Measurements from ENCODE around the gene BCCIP.

DNA sequence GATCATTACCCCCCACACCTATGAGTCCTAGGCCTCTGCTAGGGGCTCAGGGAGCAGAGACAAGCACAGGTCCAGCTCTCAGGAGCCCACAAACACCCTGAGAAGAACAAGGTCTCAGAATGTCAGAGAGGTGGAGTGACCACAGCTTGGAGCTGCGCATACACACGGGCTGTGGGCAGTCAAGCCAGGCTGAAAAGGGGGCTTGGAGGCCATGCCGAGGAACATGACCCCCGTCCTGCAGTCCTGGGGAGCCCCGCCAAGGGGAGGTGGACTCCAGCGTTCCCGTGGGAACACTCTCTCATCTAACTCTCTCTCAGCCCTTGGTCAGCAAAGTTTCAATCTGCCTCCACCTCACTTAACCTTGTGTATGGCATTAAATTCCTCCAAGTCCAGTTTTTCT lies 39.9 kb upstream of the BCCIP start:
- TF ChIP-seq CTCF (IDR thresholded peaks at IDR 0.05; ENCODE audit: low read depth, low read length, missing input control) = no peak
- TF ChIP-seq TAF1 (conservative IDR thresholded peaks at IDR 0.05) = no peak
- TF ChIP-seq, protein P1, sequence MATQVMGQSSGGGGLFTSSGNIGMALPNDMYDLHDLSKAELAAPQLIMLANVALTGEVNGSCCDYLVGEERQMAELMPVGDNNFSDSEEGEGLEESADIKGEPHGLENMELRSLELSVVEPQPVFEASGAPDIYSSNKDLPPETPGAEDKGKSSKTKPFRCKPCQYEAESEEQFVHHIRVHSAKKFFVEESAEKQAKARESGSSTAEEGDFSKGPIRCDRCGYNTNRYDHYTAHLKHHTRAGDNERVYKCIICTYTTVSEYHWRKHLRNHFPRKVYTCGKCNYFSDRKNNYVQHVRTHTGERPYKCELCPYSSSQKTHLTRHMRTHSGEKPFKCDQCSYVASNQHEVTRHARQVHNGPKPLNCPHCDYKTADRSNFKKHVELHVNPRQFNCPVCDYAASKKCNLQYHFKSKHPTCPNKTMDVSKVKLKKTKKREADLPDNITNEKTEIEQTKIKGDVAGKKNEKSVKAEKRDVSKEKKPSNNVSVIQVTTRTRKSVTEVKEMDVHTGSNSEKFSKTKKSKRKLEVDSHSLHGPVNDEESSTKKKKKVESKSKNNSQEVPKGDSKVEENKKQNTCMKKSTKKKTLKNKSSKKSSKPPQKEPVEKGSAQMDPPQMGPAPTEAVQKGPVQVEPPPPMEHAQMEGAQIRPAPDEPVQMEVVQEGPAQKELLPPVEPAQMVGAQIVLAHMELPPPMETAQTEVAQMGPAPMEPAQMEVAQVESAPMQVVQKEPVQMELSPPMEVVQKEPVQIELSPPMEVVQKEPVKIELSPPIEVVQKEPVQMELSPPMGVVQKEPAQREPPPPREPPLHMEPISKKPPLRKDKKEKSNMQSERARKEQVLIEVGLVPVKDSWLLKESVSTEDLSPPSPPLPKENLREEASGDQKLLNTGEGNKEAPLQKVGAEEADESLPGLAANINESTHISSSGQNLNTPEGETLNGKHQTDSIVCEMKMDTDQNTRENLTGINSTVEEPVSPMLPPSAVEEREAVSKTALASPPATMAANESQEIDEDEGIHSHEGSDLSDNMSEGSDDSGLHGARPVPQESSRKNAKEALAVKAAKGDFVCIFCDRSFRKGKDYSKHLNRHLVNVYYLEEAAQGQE (IDR thresholded peaks at IDR 0.05) = no peak
- TF ChIP-seq YY1 (IDR thresholded peaks at IDR 0.05) = no peak
- TF ChIP-seq EGR1 (IDR thresholded peaks at IDR 0.05; ENCODE audit: low read depth in 2 of 2) = no peak
- TF ChIP-seq GABPA (IDR thresholded peaks at IDR 0.05 in 1 of 2, conservative IDR thresholded peaks at IDR 0.05 in 1 of 2) = no peak
- TF ChIP-seq, protein P2, sequence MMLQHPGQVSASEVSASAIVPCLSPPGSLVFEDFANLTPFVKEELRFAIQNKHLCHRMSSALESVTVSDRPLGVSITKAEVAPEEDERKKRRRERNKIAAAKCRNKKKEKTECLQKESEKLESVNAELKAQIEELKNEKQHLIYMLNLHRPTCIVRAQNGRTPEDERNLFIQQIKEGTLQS (IDR thresholded peaks at IDR 0.05) = no peak
- no peak for TF ChIP-seq JUND (IDR thresholded peaks at IDR 0.05)
- no peak for TF ChIP-seq RAD21 (IDR thresholded peaks at IDR 0.05)

All from liver (tissue), 3 donors.